ENCODE data around the gene FAM83C. TPM values are rescaled to one million over a fixed set of nuclear protein-coding genes. Genes with fewer than 3 reads are reported as not detected.

FAM83C gene
- polyA plus RNA-seq, 2 of the 4 experiments (the other 2 are of a cell fraction): not detected

DNA sequence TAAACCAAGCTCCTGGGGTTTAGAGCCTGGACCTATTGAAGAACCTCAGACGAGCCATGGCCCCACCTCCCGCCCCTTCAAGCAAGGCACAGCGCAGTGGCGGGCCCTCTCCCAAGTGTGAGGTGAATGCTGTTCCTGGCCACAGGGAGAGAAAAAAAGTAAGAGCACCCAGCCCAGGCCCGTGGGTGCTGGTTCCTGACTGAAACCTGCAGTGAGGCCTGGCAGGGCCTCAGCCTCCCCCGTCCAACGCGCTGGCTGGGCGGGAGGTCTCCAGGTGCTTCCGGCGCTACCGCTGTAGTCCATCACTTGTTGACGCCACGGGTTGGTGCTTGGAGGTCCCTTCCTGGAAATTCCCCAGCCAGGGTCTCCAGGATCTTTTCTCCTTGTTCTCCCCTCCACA, 5.5 kb upstream of the FAM83C start:
- FAIRE-seq: no peak
- Histone ChIP-seq H3K9me3 (no peaks in the 10 kb centered on the region), H3K4me3 (no peak overlapping the region), H3K4me1 (peaks cover 10% of the 10 kb centered on the region), H3K4me2 (no peak overlapping the region), H3K27ac (no peak overlapping the region)
- no peak for ATAC-seq
- ChIA-PET CTCF (interaction anchor here (0.9 to 14.7 kb wide), 7 partner anchors 9 to 321 kb away, joined by 3 to 267 read pairs (median 19); partner anchors contain the start of genes EDEM2 and GDF5), POLR2A (interaction anchor here (1.0 kb wide), 1 partner anchor 8 kb away, joined by 4 read pairs; no protein-coding TSS in a partner anchor)
- DNase-seq (ENCODE audit: low read depth in 1 of 2, low spot score in 1 of 2): no peak
- TF ChIP-seq POLR2A (IDR thresholded peaks at IDR 0.05; ENCODE audit: low read length) (no peak), ATOH8 (CRISPR knock-in tag; IDR thresholded peaks at IDR 0.05; ENCODE audit: low read depth) (no peak)
- 93% methylated on average over 13 of the region's 14 CpGs for WGBS (ENCODE audit: missing lambda C conversion rate)

- ChIA-PET POLR2A (interaction anchor here (1.0 kb wide), 1 partner anchor 8 kb away, joined by 4 read pairs; no protein-coding TSS in a partner anchor), CTCF (interaction anchor here (0.7 to 14.7 kb wide), 6 partner anchors 33 to 322 kb away, joined by 3 to 267 read pairs (median 11); partner anchors contain the start of genes EDEM2 and GDF5)
- no peak overlapping the region for H3K27ac ChIP-seq
- no peaks in the 10 kb centered on the region for H3K9me3 ChIP-seq
- ATAC-seq (peak; percentile 52 to 67; a peak in 5 of 6 replicates), DNase-seq (ENCODE audit: low read depth in 1 of 2, low spot score in 1 of 2) (peak in 1 of 2 experiments; percentile 40), FAIRE-seq (no peak)
- peaks cover 5% of the 10 kb centered on the region; the same call in 2 of the 3 replicates for H3K4me1 ChIP-seq
- H3K4me3 ChIP-seq: no peak overlapping the region
- TF ChIP-seq MAX (IDR thresholded peaks at IDR 0.05) (no peak), MYC (IDR thresholded peaks at IDR 0.05; ENCODE audit: borderline replicate concordance, low read length) (no peak), E2F6 (IDR thresholded peaks at IDR 0.05; ENCODE audit: borderline replicate concordance, low read depth) (no peak), ATOH8 (CRISPR knock-in tag; IDR thresholded peaks at IDR 0.05; ENCODE audit: low read depth) (no peak), BHLHE40 (IDR thresholded peaks at IDR 0.05; ENCODE audit: low read depth, low read length) (no peak), TFCP2L1 (CRISPR knock-in tag; IDR thresholded peaks at IDR 0.05) (no peak), ZC3H11A (IDR thresholded peaks at IDR 0.05) (no peak), POLR2AphosphoS2 (conservative IDR thresholded peaks at IDR 0.05; ENCODE audit: low read length) (no peak), JUN (IDR thresholded peaks at IDR 0.05) (no peak), RCOR1 (IDR thresholded peaks at IDR 0.05; ENCODE audit: low read depth, low read length) (no peak)
- H3K4me2 ChIP-seq: no peak overlapping the region
- 64% methylated on average over 8 of the region's 8 CpGs for WGBS (ENCODE audit: missing lambda C conversion rate)
Observed at GRCh38 chr20:35297155-35297554, 4.9 kb upstream of the FAM83C start.

DNA sequence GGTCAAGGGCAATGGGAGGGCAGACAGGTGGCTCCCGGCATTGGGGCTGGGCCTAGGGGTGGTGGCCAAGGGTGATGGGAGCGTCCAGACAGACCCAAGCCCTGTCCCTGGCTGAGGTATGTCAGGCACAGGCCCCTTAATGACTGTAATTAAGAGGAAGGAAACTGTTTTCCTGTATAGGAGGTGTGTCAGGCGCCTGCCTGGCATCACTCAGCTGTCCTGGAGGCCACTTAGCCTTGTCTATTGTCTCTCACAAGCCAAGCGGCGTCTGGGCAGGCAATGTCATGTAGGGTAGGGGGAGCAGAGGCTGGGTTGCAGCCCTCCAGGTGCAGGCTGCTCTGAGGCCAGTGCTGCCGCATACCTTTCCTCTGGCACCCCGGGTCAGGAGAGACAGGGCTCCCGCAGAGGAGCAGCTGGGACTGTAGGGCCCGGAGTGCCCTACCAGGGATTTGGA, 3.9 kb upstream of the FAM83C start:
- no peak for DNase-seq (ENCODE audit: low read depth in 1 of 2, low spot score in 1 of 2)
- no peaks in the 10 kb centered on the region for H3K9me3 ChIP-seq
- POLR2A ChIA-PET: no interaction called here
- H3K4me2 ChIP-seq: no peak overlapping the region
- TF ChIP-seq GATA3 (IDR thresholded peaks at IDR 0.05; ENCODE audit: borderline replicate concordance): no peak
- no peak for TF ChIP-seq ZSCAN20 (CRISPR knock-in tag; IDR thresholded peaks at IDR 0.05)
- no peak for TF ChIP-seq MYC (IDR thresholded peaks at IDR 0.05; ENCODE audit: borderline replicate concordance, low read length)
- no peak for TF ChIP-seq PHF8 (IDR thresholded peaks at IDR 0.05; ENCODE audit: borderline replicate concordance, low read depth)
- TF ChIP-seq HOXA7 (CRISPR knock-in tag; IDR thresholded peaks at IDR 0.05): no peak
- no peak for TF ChIP-seq E2F6 (IDR thresholded peaks at IDR 0.05; ENCODE audit: borderline replicate concordance, low read depth)
- no peak for TF ChIP-seq JUNB (IDR thresholded peaks at IDR 0.05)
- no peak for TF ChIP-seq HES2 (IDR thresholded peaks at IDR 0.05)
- TF ChIP-seq SREBF2 (IDR thresholded peaks at IDR 0.05): no peak
- TF ChIP-seq JUN (IDR thresholded peaks at IDR 0.05): no peak
- no peak for TF ChIP-seq EP300 (IDR thresholded peaks at IDR 0.05)
- WGBS (ENCODE audit: missing lambda C conversion rate): 82% methylated on average over 8 of the region's 9 CpGs
- CTCF ChIA-PET: interaction anchor here (0.7 to 14.7 kb wide), 5 partner anchors 9 to 475 kb away, joined by 3 to 267 read pairs (median 138); partner anchors contain the start of gene GDF5
- no peak for FAIRE-seq
- no peak; a peak in 1 of 6 replicates for ATAC-seq
- no peak overlapping the region for H3K27ac ChIP-seq
- H3K4me3 ChIP-seq: no peak overlapping the region
- H3K4me1 ChIP-seq: peaks cover 4% of the 10 kb centered on the region; the same call in 1 of the 3 replicates

Measured in A549 (cell line).